ENCODE results near the gene DPPA3. TPM values are rescaled to one million over a fixed set of nuclear protein-coding genes. Genes with fewer than 3 reads are reported as not detected.

DPPA3 gene
- total and polyA plus RNA-seq, 2 of the 13 experiments (the other 11 are each of a cell fraction or from before 2014, with no cell fraction given) = not detected

GRCh38 chr12:7678744-7679143 lies 32.5 kb upstream of the DPPA3 start:
- DNase-seq (ENCODE audit: low spot score) = no peak
- 30% methylated on average over 8 of the region's 8 CpGs for WGBS (ENCODE audit: low lambda C conversion rate)
- no peak overlapping the region for H2AFZ ChIP-seq (ENCODE audit: low read length)
- TF ChIP-seq ZHX1 (CRISPR knock-in tag; IDR thresholded peaks at IDR 0.05; ENCODE audit: low read depth) (no peak), CEBPB (IDR thresholded peaks at IDR 0.05; ENCODE audit: borderline replicate concordance, low read depth, low read length) (peak; percentile 1; the same call in 1 of the 2 replicates)
- POLR2A ChIA-PET = no interaction called here
- no peaks in the 10 kb centered on the region for H4K20me1 ChIP-seq (ENCODE audit: insufficient read depth, low read length)
- in situ Hi-C loops (cut with HindIII; ENCODE audit: extremely low pct_ligation_motif_present, low pct_unique_long_range_greater_than_20kb) = loop anchor here (5.0 kb wide), 1 partner anchor 129 kb away; no protein-coding TSS in a partner anchor
- FAIRE-seq = no peak
- H3K4me1 ChIP-seq (ENCODE audit: insufficient read depth, low read length) = 0 out of 2 replicates have a peak, but pooled peaks cover 4% of the 10 kb centered on the region
- no peak overlapping the region for H3K9ac ChIP-seq (ENCODE audit: insufficient read depth, low read depth, low read length)
- no peaks in the 10 kb centered on the region for H3K36me3 ChIP-seq (replicated peaks in 1 of 2; ENCODE audit: control insufficient read depth in 1 of 2, insufficient read depth in 2 of 2, low read length in 2 of 2)
- CTCF ChIA-PET (ENCODE audit: low intra/inter-chr PET ratio, low total read pairs) = interaction anchor here (6.3 kb wide), 1 partner anchor 127 kb away, joined by 44 read pairs; no protein-coding TSS in a partner anchor
- no peak overlapping the region for H3K4me3 ChIP-seq (replicated peaks in 1 of 3; ENCODE audit: insufficient read depth in 1 of 3, low read depth in 2 of 3, low read length in 3 of 3)
- H3K27ac ChIP-seq (ENCODE audit: extremely low read length, insufficient read depth, low read length) = no peak overlapping the region
- no peaks in the 10 kb centered on the region for H3K9me3 ChIP-seq (ENCODE audit: low read length)
- ATAC-seq = no peak
- no peaks in the 10 kb centered on the region for H3K79me2 ChIP-seq (ENCODE audit: insufficient read depth, low read length)
- no TSS peak for BruUV-seq (replicated peaks)
- H3K27me3 ChIP-seq (ENCODE audit: control insufficient read depth in 1 of 2, insufficient read depth in 2 of 2, low read length in 2 of 2) = peaks cover 0 to 3% of the 10 kb centered on the region in 2 experiments; a peak in 1 of 5 replicates
- no peak overlapping the region for H3K4me2 ChIP-seq (ENCODE audit: low read depth, low read length)
- intact Hi-C loops (cut with micrococcal nuclease; ENCODE audit: unreplicated experiment) = no loop called here

GRCh38 chr12:7679251-7680045 lies 31.8 kb upstream of the DPPA3 start:
- no peak for FAIRE-seq
- 14% methylated on average over 9 of the region's 9 CpGs for WGBS (ENCODE audit: low lambda C conversion rate)
- Histone ChIP-seq H3K27me3 (ENCODE audit: control insufficient read depth in 1 of 2, insufficient read depth in 2 of 2, low read length in 2 of 2) (peaks cover 0 to 3% of the 10 kb centered on the region in 2 experiments; a peak in 1 of 5 replicates), H4K20me1 (ENCODE audit: insufficient read depth, low read length) (no peaks in the 10 kb centered on the region), H3K27ac (ENCODE audit: extremely low read length, insufficient read depth, low read length) (no peak overlapping the region), H3K36me3 (replicated peaks in 1 of 2; ENCODE audit: control insufficient read depth in 1 of 2, insufficient read depth in 2 of 2, low read length in 2 of 2) (no peaks in the 10 kb centered on the region), H3K9me3 (ENCODE audit: low read length) (no peaks in the 10 kb centered on the region), H3K4me1 (ENCODE audit: insufficient read depth, low read length) (0 out of 2 replicates have a peak, but pooled peaks cover 4% of the 10 kb centered on the region), H3K9ac (ENCODE audit: insufficient read depth, low read depth, low read length) (no peak overlapping the region), H3K79me2 (ENCODE audit: insufficient read depth, low read length) (no peaks in the 10 kb centered on the region), H3K4me3 (replicated peaks in 1 of 3; ENCODE audit: insufficient read depth in 1 of 3, low read depth in 2 of 3, low read length in 3 of 3) (no peak overlapping the region), H2AFZ (ENCODE audit: low read length) (peak overlapping the region; percentile 33), H3K4me2 (ENCODE audit: low read depth, low read length) (no peak overlapping the region)
- intact Hi-C loops (cut with micrococcal nuclease; ENCODE audit: unreplicated experiment) (no loop called here), in situ Hi-C loops (cut with HindIII; ENCODE audit: extremely low pct_ligation_motif_present, low pct_unique_long_range_greater_than_20kb) (loop anchor here (5.0 kb wide), 1 partner anchor 128 kb away; no protein-coding TSS in a partner anchor)
- ATAC-seq = no peak
- CTCF ChIA-PET (ENCODE audit: low intra/inter-chr PET ratio, low total read pairs) = interaction anchor here (6.3 kb wide), 1 partner anchor 127 kb away, joined by 44 read pairs; no protein-coding TSS in a partner anchor
- POLR2A ChIA-PET = no interaction called here
- BruUV-seq (replicated peaks) = no TSS peak
- DNase-seq (ENCODE audit: low spot score) = no peak
- TF ChIP-seq HMGXB4 (CRISPR knock-in tag; IDR thresholded peaks at IDR 0.05; ENCODE audit: borderline replicate concordance in 1 of 2, low read depth in 1 of 2) = no peak
- TF ChIP-seq ZNF883 (CRISPR knock-in tag; IDR thresholded peaks at IDR 0.05; ENCODE audit: not compliant biosample characterization) = no peak
- TF ChIP-seq ZNF33A (CRISPR knock-in tag; IDR thresholded peaks at IDR 0.05; ENCODE audit: borderline replicate concordance) = no peak
- TF ChIP-seq ZNF704 (CRISPR knock-in tag; IDR thresholded peaks at IDR 0.05; ENCODE audit: borderline replicate concordance) = no peak
- TF ChIP-seq ZNF558 (CRISPR knock-in tag; IDR thresholded peaks at IDR 0.05; ENCODE audit: borderline replicate concordance) = no peak

Measured in HepG2 (cell line).